Activated T-helper 9 cell treated with anti-CD3 and anti-CD28 coated beads, Interleukin-2, amount 50 U/mL, for 16 hours (primary cell): ENCODE data around the gene ARID1B.
"Not testable (repeated sequence)": the region's sequence is repeated elsewhere in the genome, so short reads cannot be mapped to it uniquely, and the experiment has no call there.

Experiments used
- DNase-seq: peaks from one replicate; pipeline ENCODE4 v3.0.0-alpha.2; 2020; ENCODE audit warnings: low read depth

ARID1B gene

GRCh38 chr6:156938143-156938542, 161.0 kb downstream of the ARID1B start:
- DNase-seq: no peak

- no peak for DNase-seq
These were observed 163.0 kb downstream of the ARID1B start for GRCh38 chr6:156940221-156940620.

- no peak for DNase-seq
These were observed 165.1 kb downstream of the ARID1B start for GRCh38 chr6:156942266-156942665.

GRCh38 chr6:156943166-156943565, 166.0 kb downstream of the ARID1B start:
- no peak for DNase-seq

GRCh38 chr6:156943816-156944215, 166.6 kb downstream of the ARID1B start:
- no peak for DNase-seq

- DNase-seq: no peak
These were observed 167.2 kb downstream of the ARID1B start for GRCh38 chr6:156944412-156944811.

- not testable (repeated sequence) for DNase-seq
These were observed 168.6 kb downstream of the ARID1B start for GRCh38 chr6:156945789-156946172.

GRCh38 chr6:156946370-156946936, 169.3 kb downstream of the ARID1B start:
- DNase-seq: no peak

- no peak for DNase-seq
These were observed 171.1 kb downstream of the ARID1B start for GRCh38 chr6:156948277-156948676.

GRCh38 chr6:156948807-156949206, 171.6 kb downstream of the ARID1B start:
- DNase-seq: no peak

GRCh38 chr6:156949376-156949775, 172.2 kb downstream of the ARID1B start:
- no peak for DNase-seq

GRCh38 chr6:156950084-156950483, 172.9 kb downstream of the ARID1B start:
- no peak for DNase-seq

- no peak for DNase-seq
These were observed 173.4 kb downstream of the ARID1B start for GRCh38 chr6:156950531-156950930.

GRCh38 chr6:156952401-156952800, 175.2 kb downstream of the ARID1B start:
- DNase-seq: no peak

- no peak for DNase-seq
These were observed 175.9 kb downstream of the ARID1B start for GRCh38 chr6:156953127-156953478.

- no peak for DNase-seq
These were observed 176.4 kb downstream of the ARID1B start for GRCh38 chr6:156953479-156954146.

GRCh38 chr6:156954191-156954590, 177.0 kb downstream of the ARID1B start:
- DNase-seq: no peak

GRCh38 chr6:156954816-156955215, 177.6 kb downstream of the ARID1B start:
- no peak for DNase-seq

GRCh38 chr6:156955494-156956183, 178.5 kb downstream of the ARID1B start:
- no peak for DNase-seq

- DNase-seq: no peak
These were observed 179.1 kb downstream of the ARID1B start for GRCh38 chr6:156956286-156956685.

GRCh38 chr6:156957931-156958547, 180.9 kb downstream of the ARID1B start:
- no peak for DNase-seq

GRCh38 chr6:156960525-156960924, 183.3 kb downstream of the ARID1B start:
- no peak for DNase-seq

- no peak for DNase-seq
These were observed 184.2 kb downstream of the ARID1B start for GRCh38 chr6:156961282-156961892.
